Lung (tissue), 12 donors: ENCODE measurements around the gene MS4A7. TPM values are rescaled to one million over a fixed set of nuclear protein-coding genes. Genes with fewer than 3 reads are reported as not detected.

Experiments used
- ATAC-seq: fragments of 200-7000 bp; cut with Tn5 transposase; one replicate; pipeline ENCODE4 v1.9.1; 2020; ENCODE audit warnings: moderate number of reproducible peaks; ENCODE audit not compliant: insufficient read depth, low FRiP score
- DNase-seq, 3 donors: peaks; one replicate each; pipeline ENCODE4 v3.0.0-alpha.2; 2013 to 2017
- H3K27ac ChIP-seq, 2 donors: one replicate each; pipeline ENCODE4 v1.5.1; 2013; ENCODE audit warnings: mild to moderate bottlenecking in 2 of 2, moderate library complexity in 2 of 2, control low read depth in 1 of 2, inconsistent platforms in 1 of 2, low read depth in 1 of 2, low read length in 1 of 2
- H3K27me3 ChIP-seq, 3 donors: one replicate each; pipeline ENCODE4 v1.5.1; 2013; ENCODE audit warnings: low read length in 2 of 3; ENCODE audit not compliant: control insufficient read depth in 3 of 3, insufficient read depth in 3 of 3
- H3K36me3 ChIP-seq, 4 donors: one replicate each; pipeline ENCODE4 v1.5.1; 2013; ENCODE audit warnings: low read length in 4 of 4, mild to moderate bottlenecking in 1 of 4, moderate library complexity in 1 of 4; ENCODE audit not compliant: control insufficient read depth in 4 of 4, insufficient read depth in 4 of 4
- H3K4me1 ChIP-seq, 5 donors: one replicate each; pipeline ENCODE4 v1.5.1; 2013; ENCODE audit warnings: low read length in 5 of 5, mild to moderate bottlenecking in 2 of 5, moderate library complexity in 1 of 5; ENCODE audit not compliant: control insufficient read depth in 5 of 5, insufficient read depth in 5 of 5
- H3K4me3 ChIP-seq: one replicate; pipeline ENCODE4 v1.5.1; 2013; ENCODE audit warnings: mild to moderate bottlenecking, control low read depth, moderate library complexity
- H3K9ac ChIP-seq, 2 donors: one replicate each; pipeline ENCODE4 v1.5.1; 2013; ENCODE audit warnings: low read length in 2 of 2, control low read depth in 1 of 2; ENCODE audit not compliant: insufficient read depth in 1 of 2
- H3K9me3 ChIP-seq, 4 donors: one replicate each; pipeline ENCODE4 v1.5.1; 2013; ENCODE audit warnings: low read length in 3 of 4, mild to moderate bottlenecking in 1 of 4, moderate library complexity in 1 of 4; ENCODE audit not compliant: control insufficient read depth in 4 of 4, insufficient read depth in 3 of 4
- CTCF ChIP-seq: IDR thresholded peaks from 2 replicates; pipeline ENCODE4 v1.5.1; 2012; ENCODE audit warnings: mild to moderate bottlenecking; ENCODE audit errors: control extremely low read depth, extremely low read depth
- WGBS, 2 donors: extraction: QIAGEN DNeasy Blood & Tissue Kit; methylation state at CpG; one replicate each; pipeline ENCODE4 v1.1.7; 2013; 5-methylcytosine and 5-hydroxymethylcytosine counted together
- polyA plus RNA-seq, 2 donors: library from polyadenylated mRNA; stranded (reverse); fragments of 200-250 nt; gene quantifications; one replicate each; pipeline ENCODE4 v1.2.1, GENCODE V29; 2013
- total RNA-seq, 2 donors: library from RNA; depleted of rRNA in 1 of 2; stranded (reverse); fragments of >200 nt in 1 of 2; gene quantifications; one replicate each; pipeline ENCODE4 v1.2.1, GENCODE V29; 2014 to 2021
- donor health status: control.
- donor health status: control.
- donor health status: Bipolar disorder and iron deficiency.
- donor health status: healthy.
- donor health status: DM: yes; HTN: yes; CAD: no.

Gene MS4A7
- total and polyA plus RNA-seq, 4 donors, result 27.7 to 111 (median 48.6) TPM

GRCh38 chr11:60336767-60337391 lies 41.5 kb upstream of the MS4A7 start:
- no peak for DNase-seq
- 86 to 92% methylated on average over 7 of the region's 7 CpGs for WGBS, 2 donors
- no peaks in the 10 kb centered on the region for H3K36me3 ChIP-seq
- TF ChIP-seq CTCF, result no peak
- no peaks in the 10 kb centered on the region for H3K9me3 ChIP-seq
- H3K27ac ChIP-seq, result no peak overlapping the region
- no peaks in the 10 kb centered on the region for H3K27me3 ChIP-seq
- H3K4me1 ChIP-seq, result no peaks in the 10 kb centered on the region
- no peak overlapping the region for H3K4me3 ChIP-seq
- no peak for ATAC-seq
- no peak overlapping the region for H3K9ac ChIP-seq

- Histone ChIP-seq H3K27ac (no peak overlapping the region), H3K9ac (no peak overlapping the region), H3K36me3 (no peaks in the 10 kb centered on the region), H3K27me3 (no peaks in the 10 kb centered on the region), H3K9me3 (no peaks in the 10 kb centered on the region), H3K4me3 (no peak overlapping the region), H3K4me1 (no peaks in the 10 kb centered on the region)
- no peak for TF ChIP-seq CTCF
- ATAC-seq (no peak), DNase-seq (no peak)
- 63 to 67% methylated on average over 2 of the region's 2 CpGs for WGBS, 2 donors
These were observed 40.3 kb upstream of the MS4A7 start for GRCh38 chr11:60338053-60338452.

- no peak for ATAC-seq
- Histone ChIP-seq H3K9ac (no peak overlapping the region), H3K27me3 (no peaks in the 10 kb centered on the region), H3K27ac (no peak overlapping the region), H3K9me3 (no peaks in the 10 kb centered on the region), H3K4me3 (no peak overlapping the region), H3K36me3 (no peaks in the 10 kb centered on the region), H3K4me1 (no peaks in the 10 kb centered on the region)
- no peak for DNase-seq
- TF ChIP-seq CTCF, result no peak
- 51 to 58% methylated on average over 3 of the region's 3 CpGs for WGBS, 2 donors
These were observed 39.0 kb upstream of the MS4A7 start for GRCh38 chr11:60339356-60339755.
